ENCODE results near the gene GPN3.
"Not testable (repeated sequence)": the region's sequence is repeated elsewhere in the genome, so short reads cannot be mapped to it uniquely, and the experiment has no call there.

GPN3 gene

DNA sequence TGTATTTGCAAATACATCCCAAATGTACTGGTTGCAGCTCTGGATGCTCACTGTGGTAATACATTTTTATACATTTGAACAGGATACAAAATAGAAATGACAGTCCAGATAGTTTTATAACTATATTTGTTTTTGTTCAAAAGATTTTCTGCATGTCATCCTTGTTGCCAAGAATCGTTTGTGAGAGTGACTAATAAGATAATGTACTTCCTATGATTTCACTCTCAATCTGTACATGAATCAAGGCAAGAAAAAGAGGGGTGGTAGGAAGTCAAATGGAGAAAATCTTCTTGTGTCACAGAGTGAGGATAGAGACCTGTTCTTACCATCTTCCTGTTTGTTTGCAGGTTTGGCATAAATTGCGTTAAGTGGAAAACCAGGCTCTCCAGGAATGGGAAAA is 31.8 kb downstream of the GPN3 start:
- no peak for DNase-seq

GRCh38 chr12:110431957-110432587 is 36.0 kb downstream of the GPN3 start:
- peak; percentile 14 for DNase-seq

GRCh38 chr12:110429676-110430075 is 38.4 kb downstream of the GPN3 start:
- not testable (repeated sequence) for DNase-seq

GRCh38 chr12:110426406-110426805 is 41.7 kb downstream of the GPN3 start:
- no peak for DNase-seq

GRCh38 chr12:110424237-110424636 is 43.8 kb downstream of the GPN3 start:
- DNase-seq, result no peak

DNA sequence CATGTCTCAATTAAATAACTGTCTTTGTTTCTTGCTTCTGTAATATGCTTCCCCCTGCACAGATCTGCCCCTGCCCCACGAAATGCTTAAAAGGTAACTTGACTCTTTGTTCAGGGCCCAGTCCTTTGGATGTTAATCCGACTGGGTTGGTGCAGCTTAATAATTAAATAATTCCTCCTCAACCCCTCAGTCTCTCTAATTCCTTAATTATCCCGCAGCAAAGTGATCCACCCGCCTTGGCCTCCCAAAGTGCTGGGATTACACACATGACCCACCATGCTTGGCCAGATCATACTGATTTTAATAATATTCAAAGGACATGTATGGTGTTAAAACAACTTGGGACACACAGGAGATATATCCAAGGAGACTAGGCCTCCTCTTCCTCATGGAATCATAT is 46.4 kb downstream of the GPN3 start:
- DNase-seq, result no peak

DNA sequence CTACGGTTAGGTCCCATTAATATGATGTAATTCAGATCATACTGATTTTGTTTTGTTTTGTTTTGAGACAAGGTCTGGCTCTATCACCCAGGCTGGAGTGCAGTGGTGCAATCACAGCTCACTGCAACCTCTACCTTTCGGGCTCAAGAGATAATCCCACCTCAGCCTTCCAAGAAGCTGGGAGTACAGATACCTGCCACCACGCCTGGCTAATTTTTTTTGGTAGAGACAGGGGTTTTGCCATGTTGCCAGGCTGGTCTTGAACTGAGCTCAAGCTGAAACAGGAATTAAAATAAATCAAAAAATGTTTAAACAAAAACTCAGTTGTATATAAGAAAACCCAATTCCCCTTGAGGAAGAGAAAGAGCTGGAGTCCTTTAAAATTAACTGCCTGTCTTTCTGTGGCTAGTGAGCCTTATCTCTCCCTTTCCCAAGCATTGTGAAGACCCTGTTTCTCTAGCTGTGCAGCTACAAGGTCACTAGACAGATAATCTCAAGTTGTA is 46.8 kb downstream of the GPN3 start:
- DNase-seq, result no peak

DNA sequence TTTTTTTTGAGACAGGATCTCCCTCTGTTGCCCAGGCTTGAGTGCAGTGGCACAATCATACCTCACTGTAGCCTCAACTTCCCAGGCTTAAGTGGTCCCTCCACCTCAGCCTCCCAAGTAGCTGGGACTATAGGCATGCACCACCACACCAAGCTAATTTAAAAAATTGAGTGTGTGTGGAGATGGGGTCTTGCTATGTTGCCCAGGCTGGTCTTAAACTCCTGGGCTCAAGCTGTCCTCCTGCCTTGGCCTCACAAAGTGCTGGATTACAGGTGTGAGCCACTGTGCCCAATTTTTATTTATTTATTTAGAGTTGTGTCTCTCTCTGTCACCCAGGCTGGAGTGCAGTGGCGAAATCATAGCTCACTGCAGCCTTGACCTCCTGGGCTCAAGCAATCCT is 47.4 kb downstream of the GPN3 start:
- not testable (repeated sequence) for DNase-seq

GRCh38 chr12:110417113-110417512 is 50.9 kb downstream of the GPN3 start:
- not testable (repeated sequence) for DNase-seq

GRCh38 chr12:110410086-110410485 is 58.0 kb downstream of the GPN3 start:
- DNase-seq, result not testable (repeated sequence)

GRCh38 chr12:110405126-110405662 is 62.9 kb downstream of the GPN3 start:
- DNase-seq, result not testable (repeated sequence)

GRCh38 chr12:110403976-110404682 is 63.9 kb downstream of the GPN3 start:
- DNase-seq, result peak; percentile 79

- DNase-seq, result peak; percentile 90
Measured at GRCh38 chr12:110403146-110403975, 64.7 kb downstream of the GPN3 start, which contains the start of gene ANAPC7. TSS of gene ANAPC7 (minus strand) at chr12:110403708. CDS start at chr12:110403627, 81 bp downstream.

All from stimulated activated CD4-positive, alpha-beta T cell treated with anti-CD3 and anti-CD28 coated beads, Interleukin-1b, Interleukin-23, amount 100 ng/mL, for 48 hours (primary cell).